ENCODE measurements around the gene ARRB2.
"Not testable (repeated sequence)": the region's sequence is repeated elsewhere in the genome, so short reads cannot be mapped to it uniquely, and the experiment has no call there.

ARRB2 gene

DNA sequence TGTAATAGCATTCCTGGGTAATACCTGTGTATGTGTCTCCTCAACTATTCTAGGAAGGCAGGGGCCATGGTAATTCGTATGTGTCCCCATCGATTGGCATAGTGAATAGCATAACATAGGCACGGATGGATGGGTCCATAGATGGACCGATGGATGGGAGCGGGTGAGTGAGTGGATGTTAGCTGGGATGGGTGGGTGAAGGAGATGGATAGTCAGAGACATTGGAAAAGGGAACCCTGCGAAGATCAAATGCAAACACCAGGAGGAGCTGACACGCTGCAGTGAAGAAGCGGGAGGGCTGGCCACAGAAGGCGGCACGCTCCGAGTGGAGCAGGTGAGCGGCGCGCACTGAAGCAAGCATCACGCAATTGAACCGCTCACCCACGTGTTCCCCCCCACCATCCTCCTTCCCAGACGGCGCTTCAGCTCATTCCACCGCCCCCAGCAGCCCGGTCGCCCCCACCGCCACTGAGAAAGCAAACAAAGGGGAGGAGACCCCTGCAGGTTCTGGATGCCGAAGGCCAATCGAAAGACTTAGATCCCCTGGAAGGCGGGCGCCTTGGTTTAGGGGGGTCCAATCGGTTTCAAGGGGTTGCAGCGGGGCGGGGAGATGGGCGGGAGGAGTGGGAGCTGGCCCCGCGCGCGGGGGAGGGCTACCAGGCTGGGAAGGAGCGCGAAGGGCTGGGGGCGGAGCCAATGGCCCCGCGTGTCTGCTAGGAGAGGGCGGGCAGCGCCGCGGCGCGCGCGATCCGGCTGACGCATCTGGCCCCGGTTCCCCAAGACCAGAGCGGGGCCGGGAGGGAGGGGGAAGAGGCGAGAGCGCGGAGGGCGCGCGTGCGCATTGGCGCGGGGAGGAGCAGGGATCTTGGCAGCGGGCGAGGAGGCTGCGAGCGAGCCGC lies at the start of gene ARRB2:
Gene ARRB2 (plus strand): TSS at position 839 of the 899 bp plus-strand sequence. CDS start 90 bp downstream, outside the sequence.
- peak; percentile 97 to 99 for DNase-seq

DNA sequence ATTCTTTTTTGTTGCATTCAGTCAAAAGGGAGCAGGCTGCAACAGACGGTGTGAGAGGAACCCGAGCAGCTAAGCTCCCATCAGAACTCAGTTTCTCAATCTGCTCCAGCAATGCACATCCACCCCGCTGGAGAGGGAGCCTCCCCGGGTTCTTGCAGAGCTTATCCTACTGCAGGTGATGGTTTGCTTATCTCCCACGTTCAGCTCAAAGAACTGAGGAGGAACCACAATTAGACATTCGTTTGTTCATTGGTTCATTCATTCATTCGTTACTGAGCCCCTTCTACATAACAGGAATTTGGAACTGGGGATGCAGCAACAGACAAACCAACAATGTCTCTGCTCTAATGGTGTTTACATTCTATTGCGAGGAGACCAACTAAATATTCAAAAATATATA lies 46.7 kb upstream of the ARRB2 start:
- no peak for DNase-seq

DNA sequence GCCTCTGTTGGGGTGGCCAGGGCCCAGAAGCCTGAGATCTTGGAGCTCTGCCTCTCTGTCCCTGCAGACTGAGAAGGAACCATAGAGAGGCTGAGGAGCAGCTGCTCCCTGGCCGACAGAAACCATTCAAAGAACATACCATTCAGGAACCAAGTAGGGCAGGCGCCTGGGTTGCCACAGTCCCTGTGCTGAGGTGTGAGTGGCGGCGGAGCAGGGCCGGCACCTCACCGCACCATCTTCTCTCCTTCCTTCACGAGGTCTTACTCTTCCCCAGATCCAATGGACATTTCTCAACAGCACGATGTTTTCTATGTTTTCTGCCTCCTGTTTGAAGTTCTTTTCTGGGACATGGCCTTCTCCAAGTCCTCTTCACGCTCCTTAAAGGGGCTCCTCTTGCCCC lies 46.2 kb upstream of the ARRB2 start:
- DNase-seq = no peak

DNA sequence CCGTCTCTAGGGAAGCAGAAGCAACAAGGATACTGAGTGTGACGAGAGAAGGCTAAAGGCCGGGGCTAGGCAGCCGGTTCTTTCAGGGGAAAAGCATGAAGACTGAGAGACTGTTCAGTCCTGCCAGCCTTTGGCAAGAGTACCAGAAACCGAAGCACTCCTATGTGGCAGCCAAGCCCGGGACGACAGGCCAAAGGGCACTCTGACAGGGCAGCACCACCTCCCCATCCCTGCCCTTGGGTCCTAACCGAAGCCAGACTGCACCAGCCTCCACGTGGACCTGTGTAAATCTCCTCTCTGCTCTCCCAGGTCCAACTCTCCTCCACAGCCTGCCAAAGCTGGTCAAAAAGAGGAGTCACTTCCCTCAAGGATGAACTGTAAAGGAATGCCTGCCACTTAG lies 45.4 kb upstream of the ARRB2 start:
- no peak for DNase-seq

DNA sequence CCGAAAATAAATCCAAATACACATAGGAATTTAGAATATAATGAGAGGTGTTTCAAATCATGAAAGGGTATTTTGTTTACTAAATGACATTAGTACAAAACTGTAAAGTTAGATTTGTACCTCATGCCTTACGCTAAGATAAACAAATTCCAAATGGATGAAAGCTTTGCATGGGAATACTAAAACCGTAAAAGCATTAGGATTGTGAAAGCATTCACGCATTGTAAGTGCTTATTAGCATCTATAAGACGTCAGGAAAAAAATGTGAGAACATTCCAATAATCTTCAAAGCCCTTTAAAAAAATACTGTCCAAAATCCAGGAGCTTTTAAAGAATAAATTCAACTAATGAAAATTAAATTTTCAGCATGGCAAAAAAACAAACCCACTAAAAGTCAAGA lies 44.1 kb upstream of the ARRB2 start:
- DNase-seq = no peak

DNA sequence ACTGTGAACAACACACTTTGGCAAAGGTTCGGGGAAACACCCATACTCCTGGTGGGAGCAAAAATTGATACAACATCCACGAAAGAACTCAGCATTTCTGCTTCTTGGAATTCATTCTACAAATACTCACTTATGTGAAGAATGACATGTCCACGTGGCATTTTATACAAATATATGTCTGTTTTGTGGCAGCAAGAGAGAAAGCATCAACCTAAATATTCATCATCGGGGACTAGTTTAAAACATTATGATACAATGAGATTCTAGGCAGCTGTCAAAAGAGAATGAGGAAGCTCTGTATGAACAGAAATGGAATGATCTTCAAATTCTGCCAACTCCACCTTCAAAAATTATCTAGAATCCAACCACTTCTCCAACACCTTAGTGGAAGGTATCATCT lies 43.3 kb upstream of the ARRB2 start:
- DNase-seq = no peak

DNA sequence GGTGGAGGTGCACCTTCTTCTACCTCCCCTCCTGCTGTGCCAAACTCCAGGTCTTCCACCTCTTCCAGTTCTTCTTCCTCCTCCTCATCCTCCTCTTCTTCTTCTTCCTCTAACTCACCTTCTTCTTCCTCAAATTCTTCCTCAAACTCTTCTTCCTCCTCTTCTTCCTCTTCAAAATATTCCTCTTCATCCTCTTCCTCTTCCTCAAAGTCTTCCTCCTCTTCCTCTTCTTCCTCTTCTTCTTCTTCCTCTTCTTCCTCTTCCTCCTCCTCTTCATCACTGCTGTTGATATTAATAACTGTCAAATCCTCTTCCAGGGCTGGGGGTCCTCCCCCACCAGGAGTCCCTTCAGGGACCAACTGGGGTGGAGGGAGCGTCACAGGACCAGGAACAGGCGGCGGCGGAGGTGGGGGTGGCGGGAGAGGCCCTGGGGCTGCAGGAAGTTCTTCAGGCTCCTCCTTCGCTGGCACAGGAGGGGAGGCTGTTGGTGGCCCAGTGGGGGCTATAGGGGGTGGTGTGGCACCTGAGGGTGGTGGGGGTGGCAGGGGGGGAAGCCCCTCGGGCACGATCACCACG lies 38.3 kb upstream of the ARRB2 start:
- DNase-seq = no peak

DNA sequence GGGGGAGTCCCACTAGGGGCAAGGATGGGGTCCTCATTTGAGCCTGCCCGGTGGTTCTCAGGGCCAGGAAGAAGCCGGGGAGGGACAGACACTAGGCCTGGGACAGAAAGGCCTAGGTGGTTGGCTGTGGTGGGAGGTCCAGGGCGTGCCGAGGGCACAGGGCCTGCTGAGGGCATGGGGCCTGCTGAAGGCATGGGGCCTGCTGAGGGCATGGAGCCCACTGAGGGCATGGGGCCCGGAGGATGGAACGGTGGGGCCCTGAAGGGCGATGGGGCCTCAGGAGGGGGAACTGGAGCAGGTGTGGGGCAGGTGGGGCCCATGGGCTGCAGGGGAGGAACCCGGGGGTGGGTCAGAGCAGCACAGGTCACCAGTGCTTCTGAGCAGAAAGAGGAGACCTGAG lies 37.7 kb upstream of the ARRB2 start:
- DNase-seq = no peak

DNA sequence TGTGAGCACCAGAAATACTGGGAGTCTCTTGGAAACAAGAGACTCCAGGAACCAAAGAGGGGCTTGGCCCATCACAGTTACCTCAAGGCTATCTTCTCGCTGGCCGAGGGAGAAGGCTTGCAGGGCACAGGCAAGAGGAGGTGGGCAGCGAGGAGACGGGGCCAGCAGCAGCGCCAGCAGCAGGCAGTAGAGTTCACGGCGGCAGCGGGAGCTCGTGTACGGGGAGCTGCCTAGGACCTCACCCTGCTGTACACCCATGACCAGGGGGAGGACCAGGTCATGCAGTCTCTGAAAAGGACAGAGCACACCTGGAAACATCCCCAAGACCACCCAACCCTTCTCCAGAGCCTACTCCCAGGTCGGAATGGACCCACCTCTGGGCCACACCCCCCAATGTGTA lies 37.3 kb upstream of the ARRB2 start:
- DNase-seq = no peak

DNA sequence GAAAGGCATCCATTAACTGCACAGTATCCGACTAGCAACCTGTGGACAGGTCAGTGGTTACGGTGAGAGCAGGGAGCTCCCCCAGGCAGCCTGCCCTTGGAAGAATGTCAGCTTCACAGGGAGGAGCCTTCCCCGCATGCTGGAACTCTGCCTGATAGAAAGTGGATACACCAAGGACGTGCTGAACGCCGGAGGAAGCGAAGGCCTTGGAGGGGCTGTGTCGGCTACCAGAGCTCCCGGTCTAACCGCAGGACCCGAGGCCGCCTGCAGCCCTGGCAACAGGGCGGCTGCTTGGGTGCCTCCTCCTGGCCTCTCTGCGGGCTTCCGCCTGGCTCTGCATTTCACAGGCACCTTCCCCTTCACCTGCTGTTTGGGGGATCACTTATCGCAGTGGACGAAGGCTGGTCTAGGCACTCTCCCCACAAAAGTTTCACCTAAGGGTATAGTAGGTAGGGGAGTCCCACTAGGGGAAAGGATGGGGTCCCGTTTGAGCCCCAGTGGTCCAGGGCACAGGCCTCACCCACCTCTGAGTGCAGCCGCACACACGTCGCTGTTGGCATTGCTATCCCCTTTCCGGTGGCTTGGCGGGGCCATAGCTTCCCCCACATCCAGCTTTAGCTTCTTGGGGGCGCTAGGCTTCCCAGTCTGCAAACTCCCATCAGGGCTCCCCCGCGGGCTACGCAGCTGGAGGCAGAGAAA lies 36.3 kb upstream of the ARRB2 start:
- no peak for DNase-seq

DNA sequence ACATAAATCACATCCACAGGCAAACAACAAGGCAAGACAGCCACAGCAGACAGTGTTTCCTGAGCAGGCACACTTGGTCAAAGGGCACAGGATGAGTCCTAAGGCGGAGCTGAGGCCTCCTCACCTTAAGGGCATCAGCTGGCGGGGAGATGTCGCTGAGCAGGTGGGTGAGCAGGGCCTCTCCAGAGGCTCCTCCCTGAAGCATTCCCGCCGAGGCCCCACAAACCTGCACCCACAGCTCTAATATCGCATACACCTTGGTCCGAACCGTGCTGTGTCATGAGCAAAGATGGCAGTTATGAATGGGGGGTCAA lies 35.8 kb upstream of the ARRB2 start:
- DNase-seq = no peak

DNA sequence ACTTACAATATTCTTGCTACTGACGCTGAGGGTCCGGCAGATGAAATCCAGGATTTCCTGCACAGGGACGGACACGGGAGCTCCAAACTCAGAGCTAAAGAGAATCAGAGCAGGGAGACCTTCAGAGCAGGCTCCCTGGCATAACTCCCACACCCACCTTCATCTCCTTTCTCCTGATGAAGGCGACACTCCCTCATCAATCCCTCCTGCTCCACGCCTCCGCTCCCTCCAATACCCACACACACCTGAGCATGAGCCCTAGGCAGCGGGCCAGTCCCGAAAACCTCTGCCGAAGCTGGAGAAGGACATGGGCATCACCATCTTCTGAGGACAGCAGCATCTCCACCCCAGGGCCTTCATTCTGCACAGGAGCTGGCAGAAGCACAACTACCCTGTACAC lies 34.6 kb upstream of the ARRB2 start:
- DNase-seq = no peak

DNA sequence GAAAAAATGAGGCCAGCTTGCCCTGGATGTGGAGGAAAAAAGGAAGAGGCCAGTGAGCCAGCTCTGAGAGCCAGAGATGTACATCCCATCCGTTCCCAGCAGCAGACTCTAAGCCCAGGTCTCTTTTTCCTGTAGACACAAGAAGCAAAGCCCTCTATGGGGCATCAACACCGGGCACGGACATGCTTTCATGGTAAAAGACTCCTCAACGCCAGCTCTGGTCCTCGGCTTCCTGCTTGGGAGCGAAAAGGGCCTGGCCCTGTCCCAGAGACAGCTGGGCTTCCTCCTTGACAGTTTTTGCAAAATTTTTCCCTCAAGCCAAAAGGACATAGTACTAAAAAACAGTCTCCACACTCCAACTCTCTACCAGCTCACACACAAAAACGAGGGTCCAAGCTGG lies 33.6 kb upstream of the ARRB2 start:
- DNase-seq = no peak

DNA sequence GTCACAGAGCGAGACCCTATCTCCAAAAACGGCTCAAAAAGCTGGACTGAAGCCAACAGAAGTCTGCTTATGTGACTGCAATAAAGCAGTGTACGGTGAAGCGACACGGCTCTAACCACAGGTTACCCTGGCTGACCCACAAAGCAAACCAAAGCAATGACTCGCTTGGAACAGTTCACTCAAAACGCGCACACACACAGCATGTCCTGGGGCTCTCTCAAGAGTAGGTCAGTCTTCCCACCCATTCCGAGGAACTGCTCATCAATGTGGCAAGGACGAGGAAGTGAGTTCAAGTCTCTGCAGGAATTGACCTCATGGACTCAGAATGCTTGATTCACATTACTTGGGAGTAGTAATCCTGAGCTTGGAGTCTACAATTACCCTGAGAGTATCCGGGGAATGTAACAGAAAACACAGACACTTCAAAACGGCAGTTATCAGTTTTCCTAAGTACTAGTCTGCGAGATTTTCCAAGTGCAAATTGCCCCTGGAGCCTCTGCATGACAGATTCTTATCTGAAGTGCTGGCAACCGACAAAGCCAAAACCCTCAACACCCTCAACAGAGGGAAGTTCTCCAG lies 31.9 kb upstream of the ARRB2 start:
- no peak for DNase-seq

DNA sequence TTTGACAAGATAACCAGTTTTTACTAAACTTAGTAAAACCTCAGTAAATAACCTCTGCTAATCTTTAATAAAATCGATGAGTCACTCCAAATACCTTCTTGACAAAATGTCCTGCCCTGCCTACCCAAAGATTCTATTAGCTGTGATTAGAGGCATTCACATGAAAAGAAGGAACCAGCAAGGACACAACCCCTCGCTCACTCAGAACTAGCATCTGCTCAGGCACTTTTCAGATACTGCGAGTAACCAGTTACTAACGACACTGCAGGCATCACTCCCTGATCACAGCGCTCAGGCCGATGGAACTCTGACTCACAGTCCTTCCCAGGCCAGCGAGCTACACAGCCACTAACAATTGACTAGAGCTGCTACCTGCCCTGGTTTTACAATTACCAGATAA lies 30.8 kb upstream of the ARRB2 start:
- DNase-seq = no peak

DNA sequence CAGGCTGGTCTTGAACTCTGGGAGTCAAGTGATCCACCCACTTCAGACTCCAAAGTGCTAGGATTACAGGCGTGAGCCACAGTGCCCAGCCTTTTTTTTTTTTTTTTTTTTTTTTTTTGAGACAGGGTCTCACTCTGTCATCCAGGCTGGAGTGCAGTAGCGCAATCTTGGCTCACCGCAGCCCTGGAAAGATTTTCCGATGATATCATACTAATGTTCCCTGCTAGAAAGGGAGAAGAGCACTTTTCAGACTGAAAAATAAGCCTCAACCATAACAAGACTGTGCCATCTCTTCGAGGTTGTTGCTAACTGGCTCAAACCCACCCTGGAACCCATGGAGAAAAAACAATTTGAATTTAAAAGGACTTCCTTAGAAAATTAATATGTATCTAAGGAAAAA lies 26.7 kb upstream of the ARRB2 start:
- not testable (repeated sequence) for DNase-seq

DNA sequence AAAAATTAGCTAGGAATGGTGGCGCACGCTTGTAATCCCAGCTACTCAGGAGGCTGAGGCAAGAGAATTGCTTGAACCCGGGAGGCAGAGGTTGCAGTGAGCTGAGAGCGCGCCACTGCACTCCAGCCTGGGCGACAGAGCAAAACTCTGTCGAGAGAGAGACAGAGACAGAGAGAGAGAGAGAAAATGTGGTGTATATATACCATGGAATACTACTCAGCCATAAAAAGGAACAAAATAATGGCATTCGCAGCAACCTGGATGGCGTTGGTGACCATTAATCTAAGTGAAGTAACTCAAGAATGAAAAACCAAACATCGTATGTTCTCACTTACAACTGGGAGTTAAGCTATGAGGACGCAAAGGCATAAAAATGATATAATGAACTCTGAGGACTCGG lies 20.6 kb upstream of the ARRB2 start:
- DNase-seq = not testable (repeated sequence)

DNA sequence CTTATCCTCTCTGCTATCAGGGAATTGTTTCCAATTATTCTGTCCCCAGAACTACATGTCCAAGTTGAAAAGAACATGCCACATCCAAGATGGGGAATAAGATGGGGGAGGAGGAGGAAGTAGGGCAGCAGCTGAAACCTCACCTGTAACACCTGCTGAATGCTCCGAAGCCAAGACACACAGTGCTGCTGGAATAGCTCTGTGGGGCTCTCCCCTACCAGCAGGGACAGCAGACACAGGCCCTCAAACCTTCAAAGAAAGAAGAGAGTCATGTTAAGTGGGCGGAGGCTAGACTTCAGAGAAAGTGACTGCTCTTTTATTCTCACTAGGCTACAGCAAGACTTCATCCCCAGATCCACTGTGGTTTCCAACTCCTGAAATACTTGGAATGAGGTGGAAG lies 19.7 kb upstream of the ARRB2 start:
- no peak for DNase-seq

DNA sequence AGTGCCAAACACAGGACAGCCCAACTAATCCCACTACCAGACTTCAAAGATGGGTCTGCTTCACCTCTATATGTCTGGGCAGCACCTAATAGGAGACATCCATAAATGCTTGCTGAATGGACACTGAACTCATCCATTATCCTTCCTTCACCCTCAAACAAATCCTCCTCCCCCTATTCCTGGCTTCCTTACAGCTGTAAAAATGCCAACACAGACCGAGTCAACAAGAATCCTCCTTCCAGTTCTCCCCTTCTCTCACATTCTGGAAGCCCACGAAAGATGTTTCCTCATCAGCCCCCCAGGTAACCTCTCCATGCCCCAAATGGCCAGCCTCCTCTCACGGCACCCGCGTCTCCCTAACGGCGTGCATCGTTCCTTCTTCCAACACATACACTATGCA lies 18.7 kb upstream of the ARRB2 start:
- no peak for DNase-seq

DNA sequence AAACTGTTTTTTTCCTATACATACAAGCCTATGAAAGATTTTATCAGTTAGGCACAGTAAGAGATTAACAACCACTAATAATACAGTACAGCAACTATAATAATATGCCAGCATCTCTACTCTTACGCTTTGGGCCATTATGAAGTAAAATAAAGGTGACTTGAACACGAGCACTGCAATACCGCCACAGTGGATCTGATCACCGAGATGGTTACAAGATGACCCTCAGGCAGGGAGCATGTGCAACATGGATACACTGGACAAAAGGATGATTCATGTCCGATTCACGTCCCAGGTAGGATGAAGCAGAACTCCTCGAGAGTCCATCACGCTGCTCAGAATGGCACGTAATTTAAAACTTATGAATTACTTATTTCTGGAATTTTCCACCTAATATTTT lies 17.0 kb upstream of the ARRB2 start:
- DNase-seq = no peak

DNA sequence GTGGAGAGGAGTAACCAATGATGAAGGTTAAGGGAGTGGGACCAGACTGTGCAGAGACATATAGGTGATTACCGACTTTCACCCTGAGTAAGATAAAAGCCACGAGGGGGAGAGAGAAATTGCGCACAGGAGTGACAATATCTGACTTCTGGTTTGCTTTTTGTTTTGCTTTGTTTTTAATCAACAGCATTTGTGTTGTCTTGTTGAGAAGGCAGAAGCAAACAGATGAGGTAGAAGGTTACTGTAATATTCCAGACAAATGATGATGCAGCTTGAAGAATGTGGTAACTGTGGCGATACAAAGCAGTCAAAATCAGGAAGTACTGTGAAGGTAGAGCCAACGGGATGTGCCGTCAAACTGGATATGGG lies 14.0 kb upstream of the ARRB2 start:
- no peak for DNase-seq

DNA sequence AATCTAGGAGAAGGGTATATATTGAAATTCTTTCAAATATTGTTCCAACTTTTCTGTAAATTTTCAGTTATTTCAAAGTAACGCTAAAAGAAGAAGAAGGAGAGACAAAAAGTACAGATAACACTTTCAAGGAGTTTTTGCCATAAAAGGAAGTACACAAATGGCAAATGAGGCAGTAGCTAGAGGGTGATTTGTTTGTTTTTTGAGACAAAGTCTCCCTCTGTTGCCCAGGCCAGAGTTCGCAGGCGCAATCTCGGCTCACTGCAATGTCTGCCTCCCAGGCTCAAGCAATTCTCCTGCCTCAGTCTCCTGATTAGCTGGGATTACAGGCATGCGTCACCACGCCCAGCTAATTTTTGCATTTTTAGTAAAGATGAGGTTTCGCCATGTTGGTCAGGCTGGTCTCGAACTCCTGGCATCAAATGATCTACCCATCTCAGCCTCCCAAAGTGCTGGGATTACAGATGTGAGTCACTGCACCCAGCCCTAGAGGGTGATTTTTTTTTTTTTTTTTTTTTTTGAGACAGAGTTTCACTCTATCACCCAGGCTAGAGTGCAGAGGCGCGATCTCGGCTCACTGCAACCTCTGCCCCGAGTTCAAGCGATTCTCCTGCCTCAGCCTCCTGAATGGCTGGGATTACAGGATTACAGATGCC lies 10.9 kb upstream of the ARRB2 start:
- not testable (repeated sequence) for DNase-seq

DNA sequence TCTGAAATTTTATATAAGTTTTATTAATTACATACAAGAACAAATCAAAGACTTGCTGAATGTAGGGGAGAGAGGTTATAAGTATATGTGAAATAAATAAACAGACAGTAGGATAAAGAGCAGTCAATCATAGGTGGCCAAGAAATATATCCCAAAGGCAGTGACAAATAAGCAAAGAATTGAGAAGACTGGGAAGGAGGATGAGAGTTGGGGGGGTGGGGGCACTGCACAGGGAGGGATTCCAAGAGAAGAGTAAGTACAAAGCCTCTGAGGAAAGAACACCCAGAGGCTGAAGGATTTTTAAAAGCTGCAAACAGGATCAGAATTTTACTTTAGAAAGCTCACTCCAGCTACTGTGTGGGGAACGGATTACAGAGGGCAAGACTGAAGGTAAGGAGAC lies 9.3 kb upstream of the ARRB2 start:
- DNase-seq = no peak

DNA sequence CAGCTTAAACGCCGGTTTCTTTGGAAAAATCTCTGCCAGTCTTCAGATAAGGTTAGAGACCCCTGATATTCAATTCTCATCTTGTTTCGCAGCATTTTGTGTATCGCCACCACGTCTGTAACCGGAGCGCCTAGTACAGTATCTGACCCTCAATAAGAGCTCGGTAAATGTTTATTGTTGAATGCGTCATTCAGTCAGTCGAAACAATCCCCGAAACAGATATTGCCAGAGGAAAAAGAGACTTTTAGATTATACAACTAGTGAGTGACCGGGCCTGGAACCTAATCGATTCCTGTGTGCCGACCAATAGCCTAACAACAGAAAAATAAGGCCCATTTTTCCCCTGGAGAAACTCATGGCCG lies 7.1 kb upstream of the ARRB2 start:
- DNase-seq = no peak

Measured in activated CD4-positive, alpha-beta T cell treated with anti-CD3 and anti-CD28 coated beads for 4 hours (primary cell).